ENCODE data around the gene SCAMP4. TPM values are rescaled to one million over a fixed set of nuclear protein-coding genes. Genes with fewer than 3 reads are reported as not detected.

Gene SCAMP4
- total and polyA plus RNA-seq, 2 experiments from 2014 or later: 39.4 to 106 TPM

- TF ChIP-seq, protein P1, sequence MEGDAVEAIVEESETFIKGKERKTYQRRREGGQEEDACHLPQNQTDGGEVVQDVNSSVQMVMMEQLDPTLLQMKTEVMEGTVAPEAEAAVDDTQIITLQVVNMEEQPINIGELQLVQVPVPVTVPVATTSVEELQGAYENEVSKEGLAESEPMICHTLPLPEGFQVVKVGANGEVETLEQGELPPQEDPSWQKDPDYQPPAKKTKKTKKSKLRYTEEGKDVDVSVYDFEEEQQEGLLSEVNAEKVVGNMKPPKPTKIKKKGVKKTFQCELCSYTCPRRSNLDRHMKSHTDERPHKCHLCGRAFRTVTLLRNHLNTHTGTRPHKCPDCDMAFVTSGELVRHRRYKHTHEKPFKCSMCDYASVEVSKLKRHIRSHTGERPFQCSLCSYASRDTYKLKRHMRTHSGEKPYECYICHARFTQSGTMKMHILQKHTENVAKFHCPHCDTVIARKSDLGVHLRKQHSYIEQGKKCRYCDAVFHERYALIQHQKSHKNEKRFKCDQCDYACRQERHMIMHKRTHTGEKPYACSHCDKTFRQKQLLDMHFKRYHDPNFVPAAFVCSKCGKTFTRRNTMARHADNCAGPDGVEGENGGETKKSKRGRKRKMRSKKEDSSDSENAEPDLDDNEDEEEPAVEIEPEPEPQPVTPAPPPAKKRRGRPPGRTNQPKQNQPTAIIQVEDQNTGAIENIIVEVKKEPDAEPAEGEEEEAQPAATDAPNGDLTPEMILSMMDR (conservative IDR thresholded peaks at IDR 0.05; ENCODE audit: low read depth in 2 of 2): no peak
- TF ChIP-seq STAT1 (IDR thresholded peaks at IDR 0.05; ENCODE audit: unreplicated experiment) (no peak), POLR2AphosphoS5 (IDR thresholded peaks at IDR 0.05; ENCODE audit: low read depth) (no peak), ZNF114 (CRISPR knock-in tag; IDR thresholded peaks at IDR 0.05) (no peak), CREB1 (CRISPR knock-in tag; IDR thresholded peaks at IDR 0.05; ENCODE audit: low read depth) (no peak), EZH2phosphoT487 (IDR thresholded peaks at IDR 0.05; ENCODE audit: unreplicated experiment) (no peak)
These were observed 43.2 kb upstream of the SCAMP4 start (continued) for GRCh38 chr19:1862068-1862423.

GRCh38 chr19:1862424-1863327 is 42.5 kb upstream of the SCAMP4 start:
- no peaks in the 10 kb centered on the region for H3K9me3 Mint-ChIP-seq
- Histone ChIP-seq H3K4me3 (peak overlapping the region; percentile 94), H3F3A (replicated peaks; ENCODE audit: low read depth) (0 out of 2 replicates have a peak, but pooled peaks cover 4% of the 10 kb centered on the region), H3K36me3 (ENCODE audit: insufficient read depth) (no peaks in the 10 kb centered on the region), H3K9me2 (ENCODE audit: insufficient read depth) (no peaks in the 10 kb centered on the region), H4K20me1 (replicated peaks; ENCODE audit: insufficient read depth) (peaks cover 21% of the 10 kb centered on the region; the same call in 1 of the 2 replicates), H3K4me2 (peak overlapping the region; percentile 98), H3K27ac (ENCODE audit: low read depth) (no peak overlapping the region), H3K27me3 (ENCODE audit: insufficient read depth) (peaks cover 16% of the 10 kb centered on the region), H2AFZ (no peak overlapping the region), H3K79me2 (replicated peaks; ENCODE audit: insufficient read depth) (peaks cover 49% of the 10 kb centered on the region), H3K4me1 (ENCODE audit: insufficient read depth) (peaks cover 46% of the 10 kb centered on the region)
- no peak for ATAC-seq
- no peaks in the 10 kb centered on the region; the same call in 2 of the 3 replicates for H3K36me3 Mint-ChIP-seq (ENCODE audit: low read depth)
- peaks cover 33% of the 10 kb centered on the region; the same call in 2 of the 3 replicates for H3K4me1 Mint-ChIP-seq
- H3K27ac Mint-ChIP-seq: 0 out of 2 replicates have a peak overlapping the region, but pooled peaks have one; percentile 74
- TF ChIP-seq, protein P1 (conservative IDR thresholded peaks at IDR 0.05; ENCODE audit: low read depth in 2 of 2): no peak
- TF ChIP-seq CREB1 (CRISPR knock-in tag; IDR thresholded peaks at IDR 0.05; ENCODE audit: low read depth) (no peak), ETS1 (IDR thresholded peaks at IDR 0.05) (no peak), NANOG (IDR thresholded peaks at IDR 0.05; ENCODE audit: borderline replicate concordance) (no peak), JUNB (IDR thresholded peaks at IDR 0.05; ENCODE audit: unreplicated experiment) (no peak), EZH2 (IDR thresholded peaks at IDR 0.05; ENCODE audit: low read depth, unreplicated experiment) (no peak), ZNF331 (CRISPR knock-in tag; IDR thresholded peaks at IDR 0.05; ENCODE audit: low read depth) (no peak)
- TF ChIP-seq, protein P2, sequence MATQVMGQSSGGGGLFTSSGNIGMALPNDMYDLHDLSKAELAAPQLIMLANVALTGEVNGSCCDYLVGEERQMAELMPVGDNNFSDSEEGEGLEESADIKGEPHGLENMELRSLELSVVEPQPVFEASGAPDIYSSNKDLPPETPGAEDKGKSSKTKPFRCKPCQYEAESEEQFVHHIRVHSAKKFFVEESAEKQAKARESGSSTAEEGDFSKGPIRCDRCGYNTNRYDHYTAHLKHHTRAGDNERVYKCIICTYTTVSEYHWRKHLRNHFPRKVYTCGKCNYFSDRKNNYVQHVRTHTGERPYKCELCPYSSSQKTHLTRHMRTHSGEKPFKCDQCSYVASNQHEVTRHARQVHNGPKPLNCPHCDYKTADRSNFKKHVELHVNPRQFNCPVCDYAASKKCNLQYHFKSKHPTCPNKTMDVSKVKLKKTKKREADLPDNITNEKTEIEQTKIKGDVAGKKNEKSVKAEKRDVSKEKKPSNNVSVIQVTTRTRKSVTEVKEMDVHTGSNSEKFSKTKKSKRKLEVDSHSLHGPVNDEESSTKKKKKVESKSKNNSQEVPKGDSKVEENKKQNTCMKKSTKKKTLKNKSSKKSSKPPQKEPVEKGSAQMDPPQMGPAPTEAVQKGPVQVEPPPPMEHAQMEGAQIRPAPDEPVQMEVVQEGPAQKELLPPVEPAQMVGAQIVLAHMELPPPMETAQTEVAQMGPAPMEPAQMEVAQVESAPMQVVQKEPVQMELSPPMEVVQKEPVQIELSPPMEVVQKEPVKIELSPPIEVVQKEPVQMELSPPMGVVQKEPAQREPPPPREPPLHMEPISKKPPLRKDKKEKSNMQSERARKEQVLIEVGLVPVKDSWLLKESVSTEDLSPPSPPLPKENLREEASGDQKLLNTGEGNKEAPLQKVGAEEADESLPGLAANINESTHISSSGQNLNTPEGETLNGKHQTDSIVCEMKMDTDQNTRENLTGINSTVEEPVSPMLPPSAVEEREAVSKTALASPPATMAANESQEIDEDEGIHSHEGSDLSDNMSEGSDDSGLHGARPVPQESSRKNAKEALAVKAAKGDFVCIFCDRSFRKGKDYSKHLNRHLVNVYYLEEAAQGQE (IDR thresholded peaks at IDR 0.05; ENCODE audit: unreplicated experiment): no peak
- peaks cover 26% of the 10 kb centered on the region for H3K27me3 Mint-ChIP-seq (ENCODE audit: insufficient read depth, low read depth, poor library complexity)
- H3K4me3 Mint-ChIP-seq: peak overlapping the region; percentile 90
- DNase-seq (ENCODE audit: low spot score): peak; percentile 72

Data from GM23338 (cell line).